ENCODE measurements around the gene NFIB.

Gene NFIB

GRCh38 chr9:14318934-14319580, 5.1 kb upstream of the NFIB start:
- TF ChIP-seq CTCF (IDR thresholded peaks at IDR 0.05; ENCODE audit: poor library complexity, severe bottlenecking), result no peak
- DNase-seq (ENCODE audit: low spot score) (no peak), ATAC-seq (ENCODE audit: low read depth) (no peak)
- Histone ChIP-seq H3K36me3 (ENCODE audit: low read depth) (no peaks in the 10 kb centered on the region), H3K4me3 (ENCODE audit: severe bottlenecking) (no peak overlapping the region), H3K27ac (ENCODE audit: poor library complexity, severe bottlenecking) (peak overlapping the region; percentile 96), H3K4me1 (ENCODE audit: insufficient read depth, poor library complexity, severe bottlenecking) (peaks cover 52% of the 10 kb centered on the region), H3K9me3 (ENCODE audit: severe bottlenecking) (no peaks in the 10 kb centered on the region), H3K27me3 (ENCODE audit: insufficient read depth, poor library complexity, severe bottlenecking) (no peaks in the 10 kb centered on the region)

GRCh38 chr9:14318361-14318760, 4.4 kb upstream of the NFIB start:
- ATAC-seq (ENCODE audit: low read depth) (no peak), DNase-seq (ENCODE audit: low spot score) (no peak)
- Histone ChIP-seq H3K36me3 (ENCODE audit: low read depth) (no peaks in the 10 kb centered on the region), H3K9me3 (ENCODE audit: severe bottlenecking) (no peaks in the 10 kb centered on the region), H3K4me1 (ENCODE audit: insufficient read depth, poor library complexity, severe bottlenecking) (peaks cover 47% of the 10 kb centered on the region), H3K4me3 (ENCODE audit: severe bottlenecking) (no peak overlapping the region), H3K27me3 (ENCODE audit: insufficient read depth, poor library complexity, severe bottlenecking) (no peaks in the 10 kb centered on the region), H3K27ac (ENCODE audit: poor library complexity, severe bottlenecking) (peak overlapping the region; percentile 96)
- no peak for TF ChIP-seq CTCF (IDR thresholded peaks at IDR 0.05; ENCODE audit: poor library complexity, severe bottlenecking)

- no peaks in the 10 kb centered on the region for H3K27me3 ChIP-seq (ENCODE audit: insufficient read depth, poor library complexity, severe bottlenecking)
- peak overlapping the region; percentile 96 for H3K27ac ChIP-seq (ENCODE audit: poor library complexity, severe bottlenecking)
- TF ChIP-seq CTCF (IDR thresholded peaks at IDR 0.05; ENCODE audit: poor library complexity, severe bottlenecking), result no peak
- no peak overlapping the region for H3K4me3 ChIP-seq (ENCODE audit: severe bottlenecking)
- H3K36me3 ChIP-seq (ENCODE audit: low read depth), result no peaks in the 10 kb centered on the region
- ATAC-seq (ENCODE audit: low read depth) (no peak), DNase-seq (ENCODE audit: low spot score) (no peak)
- no peaks in the 10 kb centered on the region for H3K9me3 ChIP-seq (ENCODE audit: severe bottlenecking)
- peaks cover 44% of the 10 kb centered on the region for H3K4me1 ChIP-seq (ENCODE audit: insufficient read depth, poor library complexity, severe bottlenecking)
Measured at GRCh38 chr9:14317667-14318320, 3.9 kb upstream of the NFIB start.

GRCh38 chr9:14316602-14317300, 2.8 kb upstream of the NFIB start:
- peak overlapping the region; percentile 96 for H3K27ac ChIP-seq (ENCODE audit: poor library complexity, severe bottlenecking)

More at GRCh38 chr9:14316602-14317300, 2.8 kb upstream of the NFIB start:
- DNase-seq (ENCODE audit: low spot score) (no peak), ATAC-seq (ENCODE audit: low read depth) (no peak)
- peak overlapping the region; percentile 83 for H3K4me3 ChIP-seq (ENCODE audit: severe bottlenecking)
- no peaks in the 10 kb centered on the region for H3K27me3 ChIP-seq (ENCODE audit: insufficient read depth, poor library complexity, severe bottlenecking)
- no peak for TF ChIP-seq CTCF (IDR thresholded peaks at IDR 0.05; ENCODE audit: poor library complexity, severe bottlenecking)
- no peaks in the 10 kb centered on the region for H3K9me3 ChIP-seq (ENCODE audit: severe bottlenecking)
- H3K36me3 ChIP-seq (ENCODE audit: low read depth), result peaks cover 2% of the 10 kb centered on the region; the same call in 1 of the 2 replicates
- peaks cover 44% of the 10 kb centered on the region for H3K4me1 ChIP-seq (ENCODE audit: insufficient read depth, poor library complexity, severe bottlenecking)

Data from RWPE2 (cell line).